Measurements from ENCODE around the gene PDS5A. TPM values are rescaled to one million over a fixed set of nuclear protein-coding genes. Genes with fewer than 3 reads are reported as not detected.

The PDS5A gene
- total and polyA plus RNA-seq, 9 of the 15 experiments (the other 6 are each of a cell fraction or from before 2014, with no cell fraction given): 16.4 to 85.4 (median 70.0) TPM

DNA sequence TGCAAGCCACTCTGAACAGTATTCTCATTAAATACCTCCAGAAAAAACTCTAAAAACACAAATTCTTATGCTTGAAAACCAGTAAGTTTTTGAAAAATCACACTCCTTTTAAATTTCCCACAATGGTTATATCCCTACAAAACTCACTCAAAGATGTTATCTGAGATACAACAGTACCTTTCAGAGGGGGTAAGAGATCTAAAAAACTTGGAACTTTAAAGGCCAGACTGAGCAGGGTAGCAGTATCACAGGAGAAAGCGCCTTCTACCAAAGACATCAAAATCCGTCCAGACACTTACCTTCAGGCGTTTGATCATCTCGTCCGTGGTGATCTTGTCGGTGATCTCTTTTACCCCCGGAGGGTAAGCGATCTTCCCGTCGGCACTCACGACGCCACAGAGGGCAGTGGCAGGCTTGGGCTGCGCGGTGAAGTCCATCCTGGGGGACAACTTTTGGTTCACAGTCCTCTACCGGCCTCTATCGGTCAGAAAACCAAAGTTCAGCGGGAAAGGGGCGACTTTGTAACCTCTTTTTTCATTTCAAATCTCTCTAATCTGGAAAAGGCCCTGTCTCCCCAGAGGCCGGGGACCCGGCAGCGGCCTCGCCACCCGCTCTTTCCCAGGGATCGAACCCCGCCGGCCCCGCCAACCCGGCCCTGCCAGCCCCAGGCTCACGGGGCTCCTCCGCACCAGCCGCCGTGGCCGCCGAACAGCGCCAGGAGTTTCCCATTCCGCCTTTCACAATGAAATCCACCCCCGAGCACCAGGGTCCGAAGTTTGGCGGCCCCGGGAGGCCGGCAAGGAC lies 1.4 kb downstream of the PDS5A start (continued):
- TF ChIP-seq, protein P1, sequence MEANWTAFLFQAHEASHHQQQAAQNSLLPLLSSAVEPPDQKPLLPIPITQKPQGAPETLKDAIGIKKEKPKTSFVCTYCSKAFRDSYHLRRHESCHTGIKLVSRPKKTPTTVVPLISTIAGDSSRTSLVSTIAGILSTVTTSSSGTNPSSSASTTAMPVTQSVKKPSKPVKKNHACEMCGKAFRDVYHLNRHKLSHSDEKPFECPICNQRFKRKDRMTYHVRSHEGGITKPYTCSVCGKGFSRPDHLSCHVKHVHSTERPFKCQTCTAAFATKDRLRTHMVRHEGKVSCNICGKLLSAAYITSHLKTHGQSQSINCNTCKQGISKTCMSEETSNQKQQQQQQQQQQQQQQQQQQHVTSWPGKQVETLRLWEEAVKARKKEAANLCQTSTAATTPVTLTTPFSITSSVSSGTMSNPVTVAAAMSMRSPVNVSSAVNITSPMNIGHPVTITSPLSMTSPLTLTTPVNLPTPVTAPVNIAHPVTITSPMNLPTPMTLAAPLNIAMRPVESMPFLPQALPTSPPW (CRISPR knock-in tag; IDR thresholded peaks at IDR 0.05): no peak
- TF ChIP-seq, protein P2, sequence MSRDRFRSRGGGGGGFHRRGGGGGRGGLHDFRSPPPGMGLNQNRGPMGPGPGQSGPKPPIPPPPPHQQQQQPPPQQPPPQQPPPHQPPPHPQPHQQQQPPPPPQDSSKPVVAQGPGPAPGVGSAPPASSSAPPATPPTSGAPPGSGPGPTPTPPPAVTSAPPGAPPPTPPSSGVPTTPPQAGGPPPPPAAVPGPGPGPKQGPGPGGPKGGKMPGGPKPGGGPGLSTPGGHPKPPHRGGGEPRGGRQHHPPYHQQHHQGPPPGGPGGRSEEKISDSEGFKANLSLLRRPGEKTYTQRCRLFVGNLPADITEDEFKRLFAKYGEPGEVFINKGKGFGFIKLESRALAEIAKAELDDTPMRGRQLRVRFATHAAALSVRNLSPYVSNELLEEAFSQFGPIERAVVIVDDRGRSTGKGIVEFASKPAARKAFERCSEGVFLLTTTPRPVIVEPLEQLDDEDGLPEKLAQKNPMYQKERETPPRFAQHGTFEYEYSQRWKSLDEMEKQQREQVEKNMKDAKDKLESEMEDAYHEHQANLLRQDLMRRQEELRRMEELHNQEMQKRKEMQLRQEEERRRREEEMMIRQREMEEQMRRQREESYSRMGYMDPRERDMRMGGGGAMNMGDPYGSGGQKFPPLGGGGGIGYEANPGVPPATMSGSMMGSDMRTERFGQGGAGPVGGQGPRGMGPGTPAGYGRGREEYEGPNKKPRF (IDR thresholded peaks at IDR 0.05; ENCODE audit: low read depth, low read length): no peak
- TF ChIP-seq ZBTB26 (CRISPR knock-in tag; IDR thresholded peaks at IDR 0.05) (no peak), KLF1 (tag; IDR thresholded peaks at IDR 0.05) (no peak), ATF3 (IDR thresholded peaks at IDR 0.05) (no peak), ATF3 (CRISPR knock-in tag; conservative IDR thresholded peaks at IDR 0.05) (no peak; the same call in 1 of the 2 replicates), CCNT2 (IDR thresholded peaks at IDR 0.05; ENCODE audit: borderline replicate concordance, extremely low read depth, insufficient read length, low read depth, low read length) (no peak), MXI1 (IDR thresholded peaks at IDR 0.05; ENCODE audit: low read depth, low read length) (no peak), PKNOX1 (IDR thresholded peaks at IDR 0.05) (no peak), GABPB1 (CRISPR knock-in tag; IDR thresholded peaks at IDR 0.05) (no peak), YBX1 (IDR thresholded peaks at IDR 0.05) (no peak), ZNF766 (CRISPR knock-in tag; conservative IDR thresholded peaks at IDR 0.05) (no peak), ZFP1 (CRISPR knock-in tag; IDR thresholded peaks at IDR 0.05) (no peak)
- TF ChIP-seq, protein P3, sequence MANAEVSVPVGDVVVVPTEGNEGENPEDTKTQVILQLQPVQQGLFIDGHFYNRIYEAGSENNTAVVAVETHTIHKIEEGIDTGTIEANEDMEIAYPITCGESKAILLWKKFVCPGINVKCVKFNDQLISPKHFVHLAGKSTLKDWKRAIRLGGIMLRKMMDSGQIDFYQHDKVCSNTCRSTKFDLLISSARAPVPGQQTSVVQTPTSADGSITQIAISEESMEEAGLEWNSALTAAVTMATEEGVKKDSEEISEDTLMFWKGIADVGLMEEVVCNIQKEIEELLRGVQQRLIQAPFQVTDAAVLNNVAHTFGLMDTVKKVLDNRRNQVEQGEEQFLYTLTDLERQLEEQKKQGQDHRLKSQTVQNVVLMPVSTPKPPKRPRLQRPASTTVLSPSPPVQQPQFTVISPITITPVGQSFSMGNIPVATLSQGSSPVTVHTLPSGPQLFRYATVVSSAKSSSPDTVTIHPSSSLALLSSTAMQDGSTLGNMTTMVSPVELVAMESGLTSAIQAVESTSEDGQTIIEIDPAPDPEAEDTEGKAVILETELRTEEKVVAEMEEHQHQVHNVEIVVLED (CRISPR knock-in tag; IDR thresholded peaks at IDR 0.05): no peak
- TF ChIP-seq, protein P4, sequence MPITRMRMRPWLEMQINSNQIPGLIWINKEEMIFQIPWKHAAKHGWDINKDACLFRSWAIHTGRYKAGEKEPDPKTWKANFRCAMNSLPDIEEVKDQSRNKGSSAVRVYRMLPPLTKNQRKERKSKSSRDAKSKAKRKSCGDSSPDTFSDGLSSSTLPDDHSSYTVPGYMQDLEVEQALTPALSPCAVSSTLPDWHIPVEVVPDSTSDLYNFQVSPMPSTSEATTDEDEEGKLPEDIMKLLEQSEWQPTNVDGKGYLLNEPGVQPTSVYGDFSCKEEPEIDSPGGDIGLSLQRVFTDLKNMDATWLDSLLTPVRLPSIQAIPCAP (CRISPR knock-in tag; IDR thresholded peaks at IDR 0.05; ENCODE audit: borderline replicate concordance): no peak

All from K562 (cell line).